HCT116 (cell line): ENCODE results near the gene CDH22.

Experiments used
- CBX3 ChIP-seq: IDR thresholded peaks from 2 replicates; pipeline ENCODE4 v1.6.1; 2012; ENCODE audit warnings: low read depth
- CEBPB ChIP-seq: IDR thresholded peaks from 2 replicates; pipeline ENCODE4 v1.6.1; 2012; ENCODE audit warnings: low read depth
- CTCF ChIP-seq, 3 experiments: fragments of 200-600 bp in 1 of 3; sonication (generic) in 1 of 3; IDR thresholded peaks in 2 of 3; conservative IDR thresholded peaks in 1 of 3; 2 replicates each; pipeline ENCODE4 v1.5.1; 2012 to 2017; ENCODE audit warnings: low read depth in 2 of 3, low read length in 2 of 3, antibody characterized with exemption in 1 of 3, borderline replicate concordance in 1 of 3, control low read depth in 1 of 3, mild to moderate bottlenecking in 1 of 3, mixed read lengths in 1 of 3, mixed run types in 1 of 3, moderate library complexity in 1 of 3; ENCODE audit not compliant: insufficient read depth in 1 of 3
- EZH2phosphoT487 ChIP-seq: fragments of 200-600 bp; IDR thresholded peaks from 2 replicates; pipeline ENCODE4 v1.6.1; 2018; ENCODE audit warnings: antibody characterized with exemption, borderline replicate concordance
- FOSL1 ChIP-seq: IDR thresholded peaks from 2 replicates; pipeline ENCODE4 v1.6.1; 2012; ENCODE audit warnings: low read depth
- JUND ChIP-seq: IDR thresholded peaks from 2 replicates; pipeline ENCODE4 v1.6.1; 2012
- POLR2A ChIP-seq: IDR thresholded peaks from 2 replicates; pipeline ENCODE4 v1.7.0; 2011; ENCODE audit warnings: borderline replicate concordance; ENCODE audit not compliant: insufficient read depth, insufficient read length; ENCODE audit errors: extremely low read depth
- POLR2AphosphoS5 ChIP-seq: IDR thresholded peaks from 2 replicates; pipeline ENCODE4 v1.6.1; 2011; ENCODE audit warnings: mild to moderate bottlenecking, low read depth, low read length, moderate library complexity
- SIN3A ChIP-seq: IDR thresholded peaks from 2 replicates; pipeline ENCODE4 v1.6.1; 2012; ENCODE audit warnings: low read depth
- TCF7L2 ChIP-seq: IDR thresholded peaks from 2 replicates; pipeline ENCODE4 v1.7.0; 2011; ENCODE audit warnings: borderline replicate concordance, inconsistent platforms; ENCODE audit not compliant: insufficient read depth, insufficient read length; ENCODE audit errors: extremely low read depth
- YY1 ChIP-seq: IDR thresholded peaks from 2 replicates; pipeline ENCODE4 v1.6.1; 2011; ENCODE audit warnings: low read length, low read depth, moderate library complexity, mild to moderate bottlenecking; ENCODE audit not compliant: insufficient replicate concordance; ENCODE audit errors: extremely low read depth
- ZBTB33 ChIP-seq: IDR thresholded peaks from 2 replicates; pipeline ENCODE4 v1.6.1; 2011; ENCODE audit warnings: mild to moderate bottlenecking, low read length, moderate library complexity; ENCODE audit not compliant: insufficient replicate concordance; ENCODE audit errors: extremely low read depth
- TF ChIP-seq, protein P1 (sequence below): IDR thresholded peaks from 2 replicates; pipeline ENCODE4 v1.6.1; 2012; ENCODE audit warnings: low read depth

DNA sequence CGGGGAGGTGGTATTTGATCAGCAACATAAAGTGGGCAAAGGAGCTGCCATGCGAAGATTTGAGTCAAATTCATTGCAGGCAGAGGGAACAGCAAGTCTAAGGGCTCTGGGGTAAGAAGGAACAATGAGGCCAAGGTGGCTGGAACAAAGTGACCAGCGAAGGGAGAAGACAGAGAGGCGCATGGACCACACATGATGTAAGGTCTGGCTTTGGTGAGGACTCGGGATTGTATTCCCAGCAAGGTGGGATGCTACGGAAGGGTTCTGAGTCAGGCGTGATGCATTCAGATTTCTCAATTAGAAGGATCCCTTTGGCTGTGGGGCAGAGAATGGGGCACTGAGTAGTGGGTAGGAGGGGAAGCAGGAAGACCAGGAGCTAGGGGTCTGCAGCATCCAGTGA, 30.7 kb upstream of the CDH22 start:
- TF ChIP-seq, protein P1, sequence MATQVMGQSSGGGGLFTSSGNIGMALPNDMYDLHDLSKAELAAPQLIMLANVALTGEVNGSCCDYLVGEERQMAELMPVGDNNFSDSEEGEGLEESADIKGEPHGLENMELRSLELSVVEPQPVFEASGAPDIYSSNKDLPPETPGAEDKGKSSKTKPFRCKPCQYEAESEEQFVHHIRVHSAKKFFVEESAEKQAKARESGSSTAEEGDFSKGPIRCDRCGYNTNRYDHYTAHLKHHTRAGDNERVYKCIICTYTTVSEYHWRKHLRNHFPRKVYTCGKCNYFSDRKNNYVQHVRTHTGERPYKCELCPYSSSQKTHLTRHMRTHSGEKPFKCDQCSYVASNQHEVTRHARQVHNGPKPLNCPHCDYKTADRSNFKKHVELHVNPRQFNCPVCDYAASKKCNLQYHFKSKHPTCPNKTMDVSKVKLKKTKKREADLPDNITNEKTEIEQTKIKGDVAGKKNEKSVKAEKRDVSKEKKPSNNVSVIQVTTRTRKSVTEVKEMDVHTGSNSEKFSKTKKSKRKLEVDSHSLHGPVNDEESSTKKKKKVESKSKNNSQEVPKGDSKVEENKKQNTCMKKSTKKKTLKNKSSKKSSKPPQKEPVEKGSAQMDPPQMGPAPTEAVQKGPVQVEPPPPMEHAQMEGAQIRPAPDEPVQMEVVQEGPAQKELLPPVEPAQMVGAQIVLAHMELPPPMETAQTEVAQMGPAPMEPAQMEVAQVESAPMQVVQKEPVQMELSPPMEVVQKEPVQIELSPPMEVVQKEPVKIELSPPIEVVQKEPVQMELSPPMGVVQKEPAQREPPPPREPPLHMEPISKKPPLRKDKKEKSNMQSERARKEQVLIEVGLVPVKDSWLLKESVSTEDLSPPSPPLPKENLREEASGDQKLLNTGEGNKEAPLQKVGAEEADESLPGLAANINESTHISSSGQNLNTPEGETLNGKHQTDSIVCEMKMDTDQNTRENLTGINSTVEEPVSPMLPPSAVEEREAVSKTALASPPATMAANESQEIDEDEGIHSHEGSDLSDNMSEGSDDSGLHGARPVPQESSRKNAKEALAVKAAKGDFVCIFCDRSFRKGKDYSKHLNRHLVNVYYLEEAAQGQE = no peak
- TF ChIP-seq POLR2A = no peak
- no peak for TF ChIP-seq CTCF (IDR thresholded peaks at IDR 0.05 in 2 of 3, conservative IDR thresholded peaks at IDR 0.05 in 1 of 3; ENCODE audit: borderline replicate concordance in 1 of 3, insufficient read depth in 1 of 3, low read depth in 2 of 3, low read length in 2 of 3)
- TF ChIP-seq ZBTB33 = no peak
- TF ChIP-seq CEBPB = no peak
- TF ChIP-seq TCF7L2 = no peak
- no peak for TF ChIP-seq POLR2AphosphoS5
- TF ChIP-seq EZH2phosphoT487 = no peak
- TF ChIP-seq YY1 = no peak
- TF ChIP-seq FOSL1 = no peak
- no peak for TF ChIP-seq JUND
- no peak for TF ChIP-seq SIN3A
- no peak for TF ChIP-seq CBX3
